Gastrocnemius medialis (tissue), 4 donors: ENCODE data around the gene ARNT2. TPM values are rescaled to one million over a fixed set of nuclear protein-coding genes. Genes with fewer than 3 reads are reported as not detected.

ENCODE experiments used
- ATAC-seq, 2 donors: fragments of 150-250 bp; one replicate each; pipeline ENCODE4 v1.9.1; 2016
- DNase-seq, 2 donors: peaks; one replicate each; pipeline ENCODE4 v3.0.0-alpha.2; 2019
- H3K27ac ChIP-seq, 4 donors: fragments of 200-600 bp; sonication (generic); 1 replicate in 1 of 4; 2 replicates in 3 of 4; pipeline ENCODE4 v1.5.1; 2016 to 2018; ENCODE audit warnings: mild to moderate bottlenecking in 2 of 4, moderate library complexity in 1 of 4
- H3K27me3 ChIP-seq, 3 donors: fragments of 200-600 bp; sonication (generic) in 2 of 3; 1 replicate in 1 of 3; 2 replicates in 2 of 3; pipeline versions ENCODE4 v1.5.1 to v1.6.0; 2016 to 2019; ENCODE audit warnings: mild to moderate bottlenecking in 1 of 3, moderate library complexity in 1 of 3
- H3K36me3 ChIP-seq, 2 donors: fragments of 200-600 bp; sonication (generic) in 1 of 2; one replicate each; pipeline ENCODE4 v1.5.1; 2017 to 2018
- H3K4me1 ChIP-seq, 2 donors: fragments of 200-600 bp; sonication (generic) in 1 of 2; one replicate each; pipeline ENCODE4 v1.5.1; 2016 to 2017; ENCODE audit warnings: mild to moderate bottlenecking in 2 of 2
- H3K4me3 ChIP-seq, 4 donors: fragments of 200-600 bp; sonication (generic) in 3 of 4; 1 replicate in 1 of 4; 2 replicates in 3 of 4; pipeline ENCODE4 v1.5.1; 2016 to 2019; ENCODE audit warnings: mild to moderate bottlenecking in 2 of 4
- H3K9me3 ChIP-seq, 3 donors: fragments of 200-600 bp; sonication (generic) in 2 of 3; 1 replicate in 1 of 3; 2 replicates in 2 of 3; pipeline ENCODE4 v1.5.1; 2016 to 2019
- CTCF ChIP-seq, 5 experiments: fragments of 450-650 bp in 3 of 5; fragments of 200-600 bp in 2 of 5; sonication (generic) in 2 of 5; IDR thresholded peaks in 4 of 5; conservative IDR thresholded peaks in 1 of 5; 1 replicate in 4 of 5; 2 replicates in 1 of 5; pipeline ENCODE4 v1.5.1; 2016 to 2019; ENCODE audit warnings: antibody characterized with exemption in 5 of 5, mild to moderate bottlenecking in 3 of 5, moderate library complexity in 3 of 5
- POLR2A ChIP-seq, 2 donors: fragments of 450-650 bp; IDR thresholded peaks; one replicate each; pipeline ENCODE4 v1.6.1; 2017; ENCODE audit warnings: antibody characterized with exemption in 2 of 2, mild to moderate bottlenecking in 2 of 2, moderate library complexity in 2 of 2
- in situ Hi-C, 4 donors: fragments of 200-750 bp; cut with MboI; loops; one replicate each; pipeline versions ENCODE4 v1.15.0 to v1.8.0; 2017; ENCODE audit warnings: low sequenced_read_pairs in 4 of 4
- intact Hi-C: fragments of 100-400 bp; cut with DNase I; formaldehyde crosslinking; loops from one replicate; pipeline ENCODE4 v1.15.1; 2023; ENCODE audit warnings: low total_unique reads
- total RNA-seq, 4 donors: library from RNA; depleted of rRNA; stranded (reverse); fragments of >200 nt; gene quantifications; one replicate each; pipeline versions ENCODE4 v1.1.0 to v1.2.3, GENCODE V29; 2016

Gene ARNT2
- total RNA-seq, 4 donors from 2014 or later, result 4.1 to 23.5 (median 6.6) TPM

- Histone ChIP-seq H3K4me1 (no peaks in the 10 kb centered on the region), H3K4me3 (no peak overlapping the region), H3K27me3 (no peaks in the 10 kb centered on the region), H3K9me3 (no peaks in the 10 kb centered on the region), H3K36me3 (no peaks in the 10 kb centered on the region), H3K27ac (no peak overlapping the region)
- intact Hi-C loops, result loop anchor here (1.0 to 10.0 kb wide), 2 partner anchors 513 to 808 kb away; no protein-coding TSS in a partner anchor
- ATAC-seq, result no peak
- TF ChIP-seq CTCF (IDR thresholded peaks at IDR 0.05 in 4 of 5, conservative IDR thresholded peaks at IDR 0.05 in 1 of 5) (no peak), POLR2A (IDR thresholded peaks at IDR 0.05) (no peak)
- DNase-seq, result no peak
- in situ Hi-C loops, result loop anchor here (5.0 to 25.0 kb wide), 4 partner anchors 315 to 805 kb away; no protein-coding TSS in a partner anchor
These were observed 52.6 kb downstream of the ARNT2 start for GRCh38 chr15:80456517-80457492.

- no peaks in the 10 kb centered on the region for H3K9me3 ChIP-seq
- intact Hi-C loops, result loop anchor here (10.0 kb wide), 1 partner anchor 807 kb away; no protein-coding TSS in a partner anchor
- no peak overlapping the region for H3K4me3 ChIP-seq
- no peak for TF ChIP-seq CTCF (IDR thresholded peaks at IDR 0.05 in 4 of 5, conservative IDR thresholded peaks at IDR 0.05 in 1 of 5)
- no peak for TF ChIP-seq POLR2A (IDR thresholded peaks at IDR 0.05)
- H3K27me3 ChIP-seq, result no peaks in the 10 kb centered on the region
- H3K36me3 ChIP-seq, result no peaks in the 10 kb centered on the region
- in situ Hi-C loops, result loop anchor here (5.0 to 25.0 kb wide), 4 partner anchors 314 to 804 kb away; no protein-coding TSS in a partner anchor
- no peak overlapping the region for H3K27ac ChIP-seq
- no peak for DNase-seq
- no peak for ATAC-seq
- no peaks in the 10 kb centered on the region for H3K4me1 ChIP-seq
These were observed 53.7 kb downstream of the ARNT2 start for GRCh38 chr15:80457896-80458295.

- no peaks in the 10 kb centered on the region for H3K27me3 ChIP-seq
- H3K36me3 ChIP-seq, result no peaks in the 10 kb centered on the region
- intact Hi-C loops (loop anchor here (10.0 kb wide), 1 partner anchor 806 kb away; no protein-coding TSS in a partner anchor), in situ Hi-C loops (loop anchor here (5.0 to 25.0 kb wide), 4 partner anchors 314 to 804 kb away; no protein-coding TSS in a partner anchor)
- no peak overlapping the region for H3K4me3 ChIP-seq
- TF ChIP-seq CTCF (IDR thresholded peaks at IDR 0.05 in 4 of 5, conservative IDR thresholded peaks at IDR 0.05 in 1 of 5) (no peak), POLR2A (IDR thresholded peaks at IDR 0.05) (no peak)
- H3K27ac ChIP-seq, result no peak overlapping the region
- no peak for DNase-seq
- no peaks in the 10 kb centered on the region for H3K9me3 ChIP-seq
- no peaks in the 10 kb centered on the region for H3K4me1 ChIP-seq
- ATAC-seq, result no peak
These were observed 54.4 kb downstream of the ARNT2 start for GRCh38 chr15:80458580-80458979.

GRCh38 chr15:80459380-80459779 lies 55.2 kb downstream of the ARNT2 start:
- H3K4me3 ChIP-seq, result no peak overlapping the region
- H3K9me3 ChIP-seq, result no peaks in the 10 kb centered on the region
- in situ Hi-C loops (loop anchor here (5.0 to 25.0 kb wide), 4 partner anchors 313 to 803 kb away; no protein-coding TSS in a partner anchor), intact Hi-C loops (loop anchor here (10.0 kb wide), 1 partner anchor 805 kb away; no protein-coding TSS in a partner anchor)
- H3K4me1 ChIP-seq, result no peaks in the 10 kb centered on the region
- H3K27ac ChIP-seq, result no peak overlapping the region
- H3K27me3 ChIP-seq, result no peaks in the 10 kb centered on the region
- H3K36me3 ChIP-seq, result no peaks in the 10 kb centered on the region
- DNase-seq (no peak), ATAC-seq (no peak)
- TF ChIP-seq POLR2A (IDR thresholded peaks at IDR 0.05) (no peak), CTCF (IDR thresholded peaks at IDR 0.05 in 4 of 5, conservative IDR thresholded peaks at IDR 0.05 in 1 of 5) (no peak)
